Peyer's patch (tissue), 4 donors: ENCODE results near the gene CCND1. TPM values are rescaled to one million over a fixed set of nuclear protein-coding genes. Genes with fewer than 3 reads are reported as not detected.

Source experiments
- DNase-seq, 3 donors: peaks; one replicate each; pipeline ENCODE4 v3.0.0-alpha.2; 2017 to 2019
- H3K27ac ChIP-seq, 4 donors: fragments of 200-600 bp; sonication (generic); one replicate each; pipeline ENCODE4 v1.5.1; 2016 to 2019
- H3K27me3 ChIP-seq, 2 donors: fragments of 200-600 bp; sonication (generic); one replicate each; pipeline ENCODE4 v1.5.1; 2019
- H3K36me3 ChIP-seq, 3 donors: fragments of 200-600 bp; sonication (generic); one replicate each; pipeline ENCODE4 v1.5.1; 2016 to 2019
- H3K4me1 ChIP-seq, 4 donors: fragments of 200-600 bp; sonication (generic); one replicate each; pipeline ENCODE4 v1.5.1; 2016 to 2019
- H3K4me3 ChIP-seq, 4 donors: fragments of 200-600 bp; sonication (generic); 1 replicate in 3 of 4; 2 replicates in 1 of 4; pipeline ENCODE4 v1.5.1; 2016 to 2019; ENCODE audit warnings: mild to moderate bottlenecking in 1 of 4
- H3K9me3 ChIP-seq, 4 donors: fragments of 200-600 bp; sonication (generic); one replicate each; pipeline ENCODE4 v1.5.1; 2016 to 2019; ENCODE audit warnings: mild to moderate bottlenecking in 1 of 4
- POLR2A ChIP-seq, 2 donors: fragments of 450-650 bp; IDR thresholded peaks; one replicate each; pipeline ENCODE4 v1.5.1; 2017; ENCODE audit warnings: antibody characterized with exemption in 2 of 2, mild to moderate bottlenecking in 2 of 2, moderate library complexity in 2 of 2
- total RNA-seq, 4 donors: library from RNA; depleted of rRNA; stranded (reverse); fragments of >200 nt; gene quantifications; one replicate each; pipeline ENCODE4 v1.1.0, GENCODE V29; 2016
- TF ChIP-seq, protein P1 (sequence below), 6 experiments: fragments of 450-650 bp in 4 of 6; fragments of 200-600 bp in 2 of 6; sonication (generic) in 1 of 6; IDR thresholded peaks; one replicate each; pipeline ENCODE4 v1.5.1; 2017 to 2019; ENCODE audit warnings: antibody characterized with exemption in 6 of 6, mild to moderate bottlenecking in 3 of 6, moderate library complexity in 1 of 6

CCND1 gene
- total RNA-seq, 4 donors from 2014 or later = 13.5 to 46.6 (median 40.0) TPM

GRCh38 chr11:69665669-69666068 lies 24.7 kb downstream of the CCND1 start:
- DNase-seq = no peak
- H3K36me3 ChIP-seq = peaks cover 0 to 50% (median 0%) of the 10 kb centered on the region in 3 donors

DNA sequence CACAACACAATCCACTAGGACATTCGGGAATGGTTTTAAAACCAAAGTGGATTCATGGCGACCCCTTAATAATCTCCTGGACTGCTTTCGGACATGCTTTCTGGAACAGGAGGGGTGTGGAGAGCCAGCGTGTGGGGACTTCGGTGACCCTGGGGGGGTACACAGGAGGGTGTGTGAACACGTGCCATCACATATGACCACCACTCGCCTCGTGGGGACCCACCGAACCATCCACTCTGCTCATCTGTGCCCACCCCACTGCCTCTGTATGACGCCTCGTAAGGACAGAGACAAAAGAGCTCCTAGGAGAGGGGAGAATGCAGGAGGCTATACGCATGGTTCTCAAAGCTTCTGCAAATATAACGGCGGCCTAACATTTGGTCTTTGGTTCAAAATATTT lies 25.3 kb downstream of the CCND1 start:
- TF ChIP-seq POLR2A (IDR thresholded peaks at IDR 0.05) = no peak
- TF ChIP-seq, protein P1, sequence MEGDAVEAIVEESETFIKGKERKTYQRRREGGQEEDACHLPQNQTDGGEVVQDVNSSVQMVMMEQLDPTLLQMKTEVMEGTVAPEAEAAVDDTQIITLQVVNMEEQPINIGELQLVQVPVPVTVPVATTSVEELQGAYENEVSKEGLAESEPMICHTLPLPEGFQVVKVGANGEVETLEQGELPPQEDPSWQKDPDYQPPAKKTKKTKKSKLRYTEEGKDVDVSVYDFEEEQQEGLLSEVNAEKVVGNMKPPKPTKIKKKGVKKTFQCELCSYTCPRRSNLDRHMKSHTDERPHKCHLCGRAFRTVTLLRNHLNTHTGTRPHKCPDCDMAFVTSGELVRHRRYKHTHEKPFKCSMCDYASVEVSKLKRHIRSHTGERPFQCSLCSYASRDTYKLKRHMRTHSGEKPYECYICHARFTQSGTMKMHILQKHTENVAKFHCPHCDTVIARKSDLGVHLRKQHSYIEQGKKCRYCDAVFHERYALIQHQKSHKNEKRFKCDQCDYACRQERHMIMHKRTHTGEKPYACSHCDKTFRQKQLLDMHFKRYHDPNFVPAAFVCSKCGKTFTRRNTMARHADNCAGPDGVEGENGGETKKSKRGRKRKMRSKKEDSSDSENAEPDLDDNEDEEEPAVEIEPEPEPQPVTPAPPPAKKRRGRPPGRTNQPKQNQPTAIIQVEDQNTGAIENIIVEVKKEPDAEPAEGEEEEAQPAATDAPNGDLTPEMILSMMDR (IDR thresholded peaks at IDR 0.05) = no peak
- no peak for DNase-seq
- H3K36me3 ChIP-seq = peaks cover 0 to 56% (median 0%) of the 10 kb centered on the region in 3 donors
- H3K4me1 ChIP-seq = peaks cover 0 to 4% (median 0%) of the 10 kb centered on the region in 4 donors
- H3K27me3 ChIP-seq = no peaks in the 10 kb centered on the region
- H3K27ac ChIP-seq = no peak overlapping the region
- H3K9me3 ChIP-seq = no peaks in the 10 kb centered on the region
- no peak overlapping the region for H3K4me3 ChIP-seq

More at GRCh38 chr11:69665669-69666068, 24.7 kb downstream of the CCND1 start:
- H3K9me3 ChIP-seq = no peaks in the 10 kb centered on the region
- H3K4me1 ChIP-seq = peaks cover 0 to 4% (median 0%) of the 10 kb centered on the region in 4 donors
- TF ChIP-seq, protein P1 (IDR thresholded peaks at IDR 0.05) = no peak
- no peak for TF ChIP-seq POLR2A (IDR thresholded peaks at IDR 0.05)
- H3K27ac ChIP-seq = no peak overlapping the region
- no peak overlapping the region for H3K4me3 ChIP-seq
- no peaks in the 10 kb centered on the region for H3K27me3 ChIP-seq

GRCh38 chr11:69666752-69667536 lies 26.0 kb downstream of the CCND1 start:
- DNase-seq = peak in 1 of 3 donors; percentile 45
- no peak for TF ChIP-seq POLR2A (IDR thresholded peaks at IDR 0.05)
- TF ChIP-seq, protein P1 (IDR thresholded peaks at IDR 0.05) = no peak
- Histone ChIP-seq H3K27me3 (no peaks in the 10 kb centered on the region), H3K36me3 (peaks cover 0 to 63% (median 0%) of the 10 kb centered on the region in 3 donors), H3K4me1 (peaks cover 0 to 4% (median 0%) of the 10 kb centered on the region in 4 donors), H3K4me3 (no peak overlapping the region), H3K27ac (no peak overlapping the region), H3K9me3 (no peaks in the 10 kb centered on the region)

GRCh38 chr11:69667619-69668604 lies 27.0 kb downstream of the CCND1 start:
- Histone ChIP-seq H3K36me3 (peaks cover 0 to 70% (median 0%) of the 10 kb centered on the region in 3 donors), H3K27ac (no peak overlapping the region), H3K9me3 (no peaks in the 10 kb centered on the region), H3K27me3 (no peaks in the 10 kb centered on the region), H3K4me3 (no peak overlapping the region), H3K4me1 (peaks cover 0 to 10% (median 0%) of the 10 kb centered on the region in 4 donors)
- peak in 1 of 3 donors; percentile 51 for DNase-seq
- TF ChIP-seq, protein P1 (IDR thresholded peaks at IDR 0.05) = no peak
- no peak for TF ChIP-seq POLR2A (IDR thresholded peaks at IDR 0.05)

- H3K36me3 ChIP-seq = peaks cover 0 to 66% (median 0%) of the 10 kb centered on the region in 3 donors
- no peaks in the 10 kb centered on the region for H3K9me3 ChIP-seq
- no peak for DNase-seq
- TF ChIP-seq POLR2A (IDR thresholded peaks at IDR 0.05) = no peak
- TF ChIP-seq, protein P1 (IDR thresholded peaks at IDR 0.05) = no peak
- H3K27ac ChIP-seq = no peak overlapping the region
- H3K4me1 ChIP-seq = peaks cover 0 to 26% (median 11%) of the 10 kb centered on the region in 4 donors
- H3K4me3 ChIP-seq = no peak overlapping the region
- H3K27me3 ChIP-seq = no peaks in the 10 kb centered on the region
Observed at GRCh38 chr11:69669486-69669885, 28.5 kb downstream of the CCND1 start.
